GM19238 (cell line): ENCODE data around the gene ESAM.
A peak's percentile ranks its signal among the peaks of the same experiment; 100 is the strongest.

Experiments used
- DNase-seq: peaks from one replicate; pipeline ENCODE4 v3.0.0; 2011; ENCODE audit warnings: low spot score; ENCODE audit not compliant: insufficient read length

The ESAM gene

DNA sequence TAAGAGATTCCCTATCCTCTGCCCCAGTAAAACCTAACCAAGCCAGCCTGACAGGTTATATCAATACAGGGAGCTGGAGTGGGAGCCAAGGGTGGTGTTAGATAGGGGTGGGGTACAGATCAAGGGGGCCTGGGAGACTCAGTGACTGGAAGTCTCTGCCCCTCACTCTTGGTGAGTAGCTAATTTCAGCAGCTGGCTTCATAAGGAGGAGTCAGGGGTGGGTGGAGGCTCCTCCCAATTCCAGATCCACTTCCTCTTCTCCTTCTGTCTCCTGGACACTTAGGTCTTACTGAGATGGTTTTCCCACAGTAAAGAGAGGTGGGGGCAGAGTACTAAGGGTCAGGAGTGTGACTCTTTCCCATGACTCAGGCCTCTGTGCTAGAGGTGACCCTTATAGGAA is 8.9 kb downstream of the ESAM start:
- DNase-seq: no peak

DNA sequence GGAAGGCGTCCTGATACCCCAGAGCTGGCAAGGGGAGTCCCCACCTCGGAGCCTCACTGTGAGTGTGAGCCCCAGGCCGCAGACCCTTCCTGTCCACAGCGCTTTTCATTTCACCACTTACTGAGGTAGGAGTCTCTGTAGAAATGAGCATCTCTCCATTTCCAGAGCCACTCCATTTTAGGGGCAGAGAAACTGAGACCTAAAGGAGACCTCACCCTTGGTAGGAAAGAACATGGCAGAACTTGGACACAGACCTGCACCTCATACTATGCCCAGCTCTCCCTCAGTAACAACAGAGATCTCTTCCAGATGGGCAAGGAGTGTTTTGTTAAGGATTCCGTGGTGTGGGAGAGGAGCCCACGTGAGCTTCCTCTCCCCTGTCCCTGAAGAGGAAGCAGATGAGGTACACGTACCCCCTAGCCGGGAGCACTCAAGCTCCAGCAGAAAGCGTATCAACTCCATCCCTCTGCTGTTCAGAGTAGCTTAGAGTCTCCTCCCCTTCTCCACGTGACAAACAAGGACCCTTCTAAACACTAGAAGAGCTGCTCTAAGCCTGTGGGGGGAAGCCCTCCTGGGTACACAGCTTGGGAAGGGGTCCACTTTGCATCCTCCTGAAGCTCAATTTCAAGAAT is 9.5 kb downstream of the ESAM start:
- no peak for DNase-seq

DNA sequence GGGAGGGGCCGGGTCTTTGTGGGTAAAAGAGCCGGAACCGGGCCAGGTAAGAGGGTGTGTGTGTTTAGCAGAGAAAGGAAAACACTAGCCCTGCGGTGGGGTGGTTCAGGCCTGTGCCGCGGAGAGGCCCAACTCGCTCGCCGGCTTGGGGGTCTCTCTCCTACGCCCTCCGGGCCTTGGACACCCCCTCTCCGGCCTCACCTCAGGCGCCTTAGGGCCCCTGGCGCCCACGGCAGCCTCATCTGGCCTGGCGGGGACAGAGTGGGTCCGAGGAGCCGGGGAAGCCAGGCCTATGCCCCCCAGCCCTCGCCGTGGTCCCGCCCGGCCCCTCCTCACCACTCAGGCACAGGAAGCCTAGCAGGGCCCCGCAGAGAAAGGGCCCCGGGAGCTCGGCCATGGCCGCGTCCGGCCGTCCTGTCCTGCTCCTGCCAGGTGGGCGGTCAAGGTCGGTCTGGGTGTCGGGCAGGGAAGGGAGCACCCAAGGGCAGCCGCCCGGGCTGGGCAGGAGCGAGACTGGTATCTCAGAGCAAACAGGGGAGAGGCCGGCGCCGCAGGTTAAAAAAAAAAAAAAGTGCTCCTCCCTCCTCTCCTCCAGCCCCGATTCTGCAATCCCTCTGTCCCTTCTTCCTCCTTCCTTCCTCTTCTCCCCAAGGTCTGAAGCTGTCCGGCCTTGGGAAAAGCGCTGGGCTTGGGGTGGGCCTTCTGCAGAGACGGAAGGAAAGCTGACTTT is 10.2 kb downstream of the ESAM start, which contains the start of gene VSIG2:
TSS of gene VSIG2 (minus strand) at position 515 of the 730 bp plus-strand sequence. CDS start at position 397, 118 bp downstream.
- no peak for DNase-seq

DNA sequence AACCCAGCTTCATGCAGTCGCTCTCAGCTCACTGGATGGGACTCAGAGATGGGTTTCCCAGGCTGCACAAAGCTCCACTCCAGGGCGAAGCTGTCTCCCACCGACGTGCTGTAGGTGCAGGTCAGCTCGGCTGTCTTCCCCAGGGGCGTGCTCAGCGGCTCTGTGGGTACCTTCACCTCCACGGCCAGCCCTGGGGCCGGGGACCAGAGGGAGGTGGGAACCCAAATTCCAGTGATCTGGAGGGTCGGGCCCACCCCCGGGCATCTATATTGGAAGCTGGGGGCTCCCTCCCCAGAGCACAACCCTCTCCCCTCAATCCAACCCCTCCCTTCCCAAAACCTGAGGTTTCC is 10.7 kb downstream of the ESAM start:
- no peak for DNase-seq

DNA sequence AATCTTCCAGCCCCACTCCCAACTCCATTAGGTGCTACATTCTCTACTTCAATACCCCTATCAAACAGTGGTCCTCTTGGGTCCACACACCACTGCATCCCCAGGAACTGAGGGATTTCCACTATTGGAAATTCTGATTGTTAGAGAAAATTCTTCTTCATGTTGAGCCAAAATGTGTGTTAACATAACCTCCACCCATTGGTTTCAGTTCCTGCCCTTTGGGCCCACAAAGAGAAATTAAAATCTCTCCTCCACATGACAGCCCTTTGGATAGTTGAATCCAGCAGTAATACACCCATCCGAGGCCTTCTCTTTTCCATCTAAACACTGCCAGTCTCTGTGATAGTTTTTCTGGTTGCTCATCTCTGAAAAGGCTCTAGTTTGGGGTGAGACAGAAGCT is 12.2 kb downstream of the ESAM start:
- DNase-seq: no peak

DNA sequence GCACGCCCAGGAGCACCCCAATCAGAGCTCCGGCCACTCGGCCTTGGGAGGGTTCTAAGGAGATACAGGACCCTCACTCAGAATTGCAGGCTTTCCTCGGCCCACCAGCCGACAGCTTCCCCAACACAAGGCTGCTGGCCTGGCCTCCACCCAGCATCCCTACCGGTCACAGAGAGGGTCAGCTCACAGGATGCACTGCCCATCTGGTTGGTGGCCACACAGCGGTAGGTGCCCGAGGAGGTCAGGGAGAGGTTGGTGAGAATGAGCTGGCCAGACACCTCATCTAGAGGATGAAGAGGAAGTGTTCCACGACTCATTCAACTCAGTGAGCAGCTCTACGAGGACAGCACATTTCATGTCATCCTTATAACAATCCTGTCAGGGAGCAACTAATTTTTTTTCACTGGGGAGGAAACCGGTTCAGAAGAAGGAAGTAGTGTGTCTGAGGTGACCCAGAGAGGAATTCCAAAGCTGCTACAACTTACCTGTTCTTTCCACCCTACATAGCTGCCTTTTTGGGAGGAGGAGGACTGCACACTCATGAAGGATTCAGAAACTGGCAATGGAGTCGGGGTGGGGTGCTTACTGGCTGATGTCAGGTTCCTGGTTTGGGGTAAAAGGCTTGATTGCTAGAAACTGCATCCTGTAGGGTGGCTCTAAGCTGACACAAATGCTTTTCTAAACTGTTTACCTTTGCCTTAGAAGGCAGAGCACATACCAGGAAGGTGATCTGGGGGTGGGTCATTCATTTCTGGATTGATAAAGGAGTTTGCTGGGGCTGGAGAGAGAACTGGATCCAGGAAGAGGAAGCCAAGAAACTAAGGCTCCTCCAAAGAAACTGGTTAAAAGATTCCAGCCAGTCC is 13.4 kb downstream of the ESAM start:
- DNase-seq: no peak

DNA sequence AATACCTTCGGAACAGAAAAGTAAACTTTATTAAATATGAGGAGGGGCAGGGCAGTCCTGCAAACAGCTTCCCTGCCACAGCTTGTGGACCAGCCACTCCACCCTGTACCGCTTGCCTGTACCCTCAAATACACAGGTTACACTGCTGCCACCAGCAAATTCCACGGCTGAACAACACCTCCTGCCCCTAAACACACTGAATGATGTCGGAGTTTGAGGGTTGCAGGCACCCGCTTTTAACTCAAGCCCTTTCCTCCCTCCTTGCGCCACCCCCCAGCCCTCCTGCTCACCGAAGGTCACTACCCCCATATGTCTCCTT is 14.0 kb downstream of the ESAM start:
- no peak for DNase-seq

DNA sequence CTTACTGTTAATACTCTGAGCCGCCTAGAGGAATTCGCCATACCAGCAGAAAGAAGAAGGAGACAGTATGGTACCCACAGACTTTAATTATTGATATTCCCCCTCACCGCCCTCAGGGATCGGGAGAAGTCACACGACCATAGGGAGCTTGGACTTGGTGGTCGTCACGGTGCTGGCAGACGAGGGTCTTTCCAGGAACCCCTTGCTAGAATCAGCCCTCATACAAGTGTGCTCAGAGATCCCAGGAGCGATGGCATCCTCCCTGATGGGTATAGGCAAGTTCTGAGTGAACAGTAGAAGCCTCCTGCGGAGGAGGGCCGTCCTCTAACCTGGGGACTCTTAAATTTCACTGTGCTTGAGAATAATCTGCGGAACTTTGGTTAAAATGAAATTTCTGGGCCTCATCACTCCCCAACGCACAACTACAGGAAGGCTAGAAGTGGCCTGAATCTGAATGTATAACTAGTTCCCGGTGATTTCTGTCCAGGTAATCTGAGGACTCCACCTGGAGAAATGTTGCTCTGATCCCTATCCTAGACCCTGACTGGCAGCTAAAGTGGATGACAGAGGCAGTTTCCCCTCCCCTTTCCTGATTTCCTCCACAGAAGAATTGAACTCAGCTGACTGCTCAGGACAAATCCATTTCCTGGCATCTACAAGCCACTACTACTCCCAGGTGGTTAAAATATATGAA is 14.5 kb downstream of the ESAM start:
- no peak for DNase-seq

DNA sequence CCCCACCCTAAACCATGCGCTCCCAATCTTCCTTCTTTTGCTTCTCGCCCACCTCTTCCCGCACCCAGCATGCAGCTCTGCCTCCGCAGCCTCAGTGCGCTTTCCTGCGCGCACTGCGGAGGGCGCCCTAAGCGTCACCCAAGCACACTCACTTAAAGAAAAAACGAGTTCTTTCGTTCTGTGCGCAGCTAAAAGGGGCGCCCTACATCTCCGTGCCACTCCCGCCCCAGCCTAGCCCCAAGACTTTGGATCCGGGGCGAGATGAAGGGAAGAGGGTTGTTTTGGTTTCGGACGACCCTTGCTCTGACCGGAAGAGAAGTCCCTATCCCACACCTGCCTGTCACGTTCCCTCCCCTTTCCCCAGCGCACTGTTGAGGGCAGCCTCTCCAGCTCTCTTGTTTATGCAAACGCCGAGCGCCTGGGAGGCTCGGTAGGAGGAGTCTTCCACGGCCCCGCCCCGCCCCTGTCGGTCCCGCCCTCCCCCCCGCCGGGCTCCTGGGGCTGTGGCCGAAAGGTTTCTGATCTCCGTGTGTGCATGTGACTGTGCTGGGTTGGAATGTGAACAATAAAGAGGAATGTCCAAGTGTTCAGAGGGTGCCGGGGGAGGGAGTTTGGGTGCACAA is 15.4 kb downstream of the ESAM start:
- DNase-seq: peak; percentile 97

DNA sequence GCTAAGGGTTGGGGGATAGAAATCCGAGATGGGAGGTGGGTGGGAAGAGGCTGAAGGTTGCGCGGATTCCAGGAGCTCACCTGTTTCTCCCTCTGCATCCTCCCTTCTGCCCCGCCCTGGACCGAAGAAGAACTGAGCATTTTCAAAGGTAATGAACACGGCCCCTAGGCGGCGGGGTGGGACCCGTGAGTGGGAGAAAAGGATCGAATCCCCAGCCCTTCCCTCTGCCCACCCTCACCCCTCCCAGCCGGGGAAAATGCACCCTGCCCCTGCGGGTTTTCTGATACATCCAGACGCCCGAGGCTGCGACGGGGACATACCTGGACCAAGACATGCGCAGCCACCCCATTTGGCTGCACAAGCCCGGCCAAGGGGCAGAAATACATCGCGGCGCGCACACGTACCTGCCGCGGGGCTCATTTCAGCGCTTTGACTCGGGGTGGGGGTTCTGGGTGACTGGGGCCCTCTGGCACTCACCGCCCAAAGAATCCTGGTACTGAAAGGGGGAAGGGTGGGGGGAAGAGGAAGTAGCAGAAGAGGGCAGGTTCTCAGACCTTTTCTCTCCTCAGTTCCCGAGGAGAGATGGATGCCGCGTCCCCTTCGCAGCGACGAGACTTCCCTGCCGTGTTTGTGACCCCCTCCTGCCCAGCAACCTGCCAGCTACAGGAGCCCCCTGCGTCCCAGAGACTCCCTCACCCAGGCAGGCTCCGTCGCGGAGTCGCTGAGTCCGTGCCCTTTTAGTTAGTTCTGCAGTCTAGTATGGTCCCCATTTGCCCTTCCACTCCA is 16.1 kb downstream of the ESAM start:
- DNase-seq: peak; percentile 62

DNA sequence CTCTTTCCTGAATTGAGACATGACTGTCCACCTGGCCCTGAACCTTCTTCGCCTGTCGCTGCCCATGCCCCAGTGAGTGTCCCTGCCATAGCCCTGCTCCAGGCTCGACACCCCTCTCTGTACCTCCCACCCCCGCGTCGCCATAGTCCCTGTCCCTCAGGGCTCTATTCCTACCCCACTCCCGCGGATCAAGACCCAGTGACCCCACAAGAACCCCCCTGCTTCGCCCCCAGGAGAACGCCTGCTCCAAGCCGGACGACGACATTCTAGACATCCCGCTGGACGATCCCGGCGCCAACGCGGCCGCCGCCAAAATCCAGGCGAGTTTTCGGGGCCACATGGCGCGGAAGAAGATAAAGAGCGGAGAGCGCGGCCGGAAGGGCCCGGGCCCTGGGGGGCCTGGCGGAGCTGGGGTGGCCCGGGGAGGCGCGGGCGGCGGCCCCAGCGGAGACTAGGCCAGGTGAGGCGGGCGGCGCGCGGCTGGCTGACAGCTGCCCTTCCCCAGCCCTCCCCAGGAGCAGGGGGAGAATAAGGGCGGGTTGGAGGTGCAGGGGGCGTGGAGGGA is 16.7 kb downstream of the ESAM start:
- no peak for DNase-seq

DNA sequence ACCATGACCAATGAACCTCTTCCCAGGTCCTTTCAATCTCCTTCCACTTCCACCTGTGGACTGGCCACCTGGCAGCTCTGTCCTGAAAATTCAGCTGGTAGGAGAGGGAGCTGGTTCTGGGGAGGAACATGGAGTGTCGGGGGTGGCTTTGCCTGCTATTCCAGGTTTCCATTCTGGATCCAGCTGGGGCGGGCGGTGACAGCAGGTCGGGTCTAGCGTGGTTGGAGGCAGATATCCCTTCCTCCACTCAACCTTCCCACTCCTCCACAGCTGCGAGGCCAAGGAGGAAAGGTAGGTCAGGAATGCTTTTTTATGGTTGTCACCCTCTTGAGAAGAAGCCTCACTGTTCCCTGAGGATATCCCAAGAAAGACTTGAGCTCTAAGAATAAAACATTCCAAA is 19.0 kb downstream of the ESAM start:
- no peak for DNase-seq

DNA sequence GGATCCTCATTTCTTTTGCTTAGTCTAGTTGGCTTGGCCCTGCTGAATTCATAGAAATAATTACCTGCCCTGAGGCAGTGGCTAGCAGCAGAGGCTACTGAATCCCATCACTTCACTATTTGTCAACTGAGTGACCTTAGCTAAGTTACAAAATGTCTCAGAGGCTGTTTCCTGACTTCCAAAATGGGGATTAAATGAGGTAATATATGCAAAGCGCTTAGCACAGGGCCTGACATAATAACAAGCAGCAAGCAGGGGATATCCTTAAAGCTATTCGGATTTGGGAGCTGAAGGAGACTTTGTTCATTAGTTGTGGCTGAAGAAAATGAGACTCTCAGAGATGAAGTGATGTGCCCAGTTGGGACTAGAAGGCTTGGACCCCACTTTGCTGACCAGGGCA is 19.5 kb downstream of the ESAM start:
- no peak for DNase-seq

DNA sequence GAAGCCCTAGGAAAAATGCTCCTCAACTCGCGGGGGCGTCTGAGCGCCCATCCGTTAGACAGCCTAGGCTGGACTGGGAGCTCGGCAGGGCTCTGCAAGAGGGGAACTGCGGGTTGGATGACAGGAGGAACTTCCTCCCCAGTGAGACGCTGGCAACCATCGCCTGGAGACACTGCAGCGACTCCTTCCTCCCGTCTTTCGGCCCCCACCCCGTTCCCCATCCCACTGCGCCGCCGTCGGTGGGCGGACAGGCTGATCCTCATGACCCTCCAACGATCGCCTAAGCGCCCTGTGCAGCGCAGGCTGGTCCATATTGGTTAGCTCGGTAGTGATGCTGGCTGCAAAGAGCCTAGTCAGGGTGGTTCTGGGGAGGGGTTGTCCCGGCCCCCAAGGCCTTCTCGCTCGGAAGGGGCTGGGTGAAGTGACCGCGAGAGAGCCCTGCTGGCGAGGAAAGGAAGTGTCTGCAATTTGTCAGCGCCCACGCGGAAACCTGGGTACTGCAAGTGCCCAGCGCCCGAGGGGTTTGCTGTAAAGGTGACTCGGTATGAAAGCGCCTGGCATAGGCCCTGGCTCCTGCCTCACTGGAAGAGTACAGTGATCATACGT is 21.7 kb downstream of the ESAM start:
- no peak for DNase-seq

DNA sequence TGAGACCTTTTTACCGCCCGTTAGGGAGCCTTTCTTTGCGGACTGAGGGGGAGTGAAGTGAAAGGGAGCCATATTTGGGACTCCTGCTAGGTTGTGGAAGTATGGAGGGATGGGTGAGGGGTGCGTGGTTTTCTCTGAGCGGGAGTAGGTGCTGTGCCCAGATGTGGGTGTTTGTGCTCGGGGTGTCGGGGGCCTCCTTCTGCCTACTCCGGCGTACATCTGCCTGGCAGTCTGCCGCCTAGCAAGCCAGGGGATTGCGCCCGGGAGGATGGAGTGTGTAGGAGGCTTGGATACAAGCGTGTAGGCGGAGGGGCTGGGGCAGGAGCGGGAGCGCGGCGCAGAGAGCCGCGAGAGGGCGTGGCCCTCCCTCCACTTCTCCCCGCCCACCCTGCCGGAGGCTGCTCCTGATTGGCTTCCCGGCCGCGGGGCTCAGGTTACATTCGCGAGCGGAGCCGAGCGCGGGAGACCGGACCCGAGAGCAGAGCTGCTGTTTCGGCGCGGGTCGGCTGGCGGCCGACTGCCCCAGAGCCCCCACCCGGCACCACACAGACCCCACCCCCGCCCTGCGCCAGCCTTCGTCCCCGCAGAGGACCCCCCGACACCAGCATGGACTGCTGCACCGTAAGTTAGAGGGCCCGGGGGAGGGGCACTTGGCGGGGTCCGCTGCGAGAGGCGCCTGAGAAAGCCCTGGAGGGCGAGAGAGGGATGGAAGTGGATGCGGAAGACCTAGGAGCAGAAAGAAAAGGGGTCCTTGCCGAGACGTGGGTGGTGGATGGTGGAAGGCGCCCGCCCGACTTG is 22.4 kb downstream of the ESAM start, which contains the start of gene NRGN:
TSS of gene NRGN (plus strand) at position 464 of the 798 bp plus-strand sequence. CDS start at position 607, 143 bp downstream.
- peak; percentile 96 for DNase-seq

DNA sequence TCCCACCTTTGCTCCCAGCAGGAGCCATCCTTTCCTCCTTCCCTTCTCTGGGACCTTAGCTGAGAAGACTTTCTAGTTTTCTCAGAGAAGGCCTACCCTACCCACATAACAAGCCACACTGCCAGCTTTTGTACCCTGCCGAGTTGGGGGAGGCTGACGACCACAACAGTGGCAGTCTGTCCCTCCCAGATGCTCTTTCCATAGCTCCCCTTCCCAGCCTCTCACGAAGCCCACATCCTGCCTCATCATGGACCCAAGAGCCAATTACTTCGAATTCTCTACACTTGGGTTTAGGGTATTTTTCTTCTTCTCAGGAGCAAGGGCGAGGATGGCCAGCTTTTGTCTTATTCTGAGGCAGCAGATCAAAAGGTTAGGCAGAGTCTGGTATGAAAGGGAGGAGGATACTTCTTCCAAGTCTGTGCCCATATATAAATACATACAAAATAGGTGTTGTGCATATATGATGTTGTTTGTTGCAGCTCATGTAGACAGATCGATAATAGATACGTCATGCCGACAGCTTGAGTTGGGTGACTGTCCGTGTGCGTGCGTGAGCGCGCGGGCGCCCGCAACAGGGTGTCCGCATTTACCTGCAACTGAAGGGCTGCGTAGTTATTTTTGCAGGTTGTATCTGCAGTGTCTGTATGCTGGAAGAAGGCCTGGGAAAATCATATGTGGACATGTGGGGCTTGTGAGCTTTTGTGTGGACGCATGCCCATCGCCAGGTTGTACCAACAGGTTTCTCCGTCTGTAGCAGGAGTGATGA is 23.2 kb downstream of the ESAM start:
- no peak for DNase-seq

DNA sequence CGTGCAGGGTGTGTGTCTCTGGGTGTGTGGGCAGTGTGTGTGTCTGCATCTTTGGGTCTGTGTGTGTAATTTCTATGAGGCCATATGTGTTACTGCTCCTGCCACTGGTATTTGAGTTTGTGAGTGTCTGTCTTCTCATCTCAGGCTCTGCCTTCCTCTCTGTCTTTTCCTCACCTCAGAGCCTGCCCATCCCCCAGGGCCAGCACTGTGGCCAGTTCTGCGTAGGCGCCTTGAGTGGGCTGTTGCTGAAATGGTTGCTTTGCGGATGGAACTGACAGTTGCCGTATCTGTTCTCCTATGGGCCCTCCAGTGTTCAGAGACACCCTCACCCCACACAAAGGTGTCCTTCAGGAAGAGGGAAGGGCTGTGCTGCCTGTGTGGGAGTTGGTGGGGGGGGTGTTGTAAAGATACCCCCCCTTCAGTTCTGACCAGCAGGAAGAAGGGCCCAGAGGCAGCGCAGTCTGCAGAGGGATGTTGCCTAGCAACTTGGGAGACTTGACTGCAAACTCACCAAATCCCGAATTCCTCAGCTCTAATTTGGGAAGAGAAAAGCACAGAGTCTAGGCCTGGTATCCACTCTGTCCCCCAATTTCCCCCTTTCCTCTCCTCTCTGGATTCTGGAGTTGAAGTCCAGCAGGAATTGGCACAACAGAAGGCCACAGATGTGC is 24.3 kb downstream of the ESAM start:
- DNase-seq: no peak

DNA sequence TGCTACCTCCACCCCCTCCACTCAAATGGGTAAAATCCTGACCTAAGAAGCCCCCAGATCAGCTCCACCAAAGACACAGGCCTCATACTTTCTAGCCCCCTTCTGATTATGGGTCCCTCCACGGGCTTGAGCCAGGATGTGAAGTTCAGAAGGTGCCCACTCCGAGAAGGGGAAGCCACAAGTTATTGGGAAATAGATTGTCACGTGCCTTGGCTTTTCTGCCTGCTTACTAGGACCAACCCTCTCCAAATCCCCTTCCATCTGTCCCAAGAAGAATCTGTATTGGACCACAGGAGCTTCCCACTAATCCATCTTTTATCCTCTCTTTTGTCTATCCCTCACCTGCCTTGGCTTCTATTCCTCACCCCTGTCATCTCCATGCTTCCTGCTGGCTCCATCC is 25.4 kb downstream of the ESAM start:
- no peak for DNase-seq
